Heart left ventricle (tissue), 16 donors: Measurements from ENCODE around the gene WBP2NL. TPM values are rescaled to one million over a fixed set of nuclear protein-coding genes. Genes with fewer than 3 reads are reported as not detected.

Experiments
- ATAC-seq, 4 donors: fragments of 200-7000 bp; cut with Tn5 transposase; one replicate each; pipeline ENCODE4 v1.9.1; 2020 to 2022; ENCODE audit warnings: moderate library complexity in 4 of 4, mild to moderate bottlenecking in 3 of 4, moderate number of reproducible peaks in 1 of 4
- DNase-seq, 5 donors: peaks; one replicate each; pipeline ENCODE4 v3.0.0-alpha.2; 2020
- H3K27ac ChIP-seq, 12 donors: fragments of 200-600 bp; sonication (generic) in 4 of 12; one replicate each; pipeline versions ENCODE4 v1.5.0 to v1.8.0; 2016 to 2022; ENCODE audit warnings: mild to moderate bottlenecking in 2 of 12
- H3K27me3 ChIP-seq, 9 donors: fragments of 200-600 bp; sonication (generic) in 2 of 9; one replicate each; pipeline versions ENCODE4 v1.5.1 to v1.8.0; 2016 to 2022; ENCODE audit warnings: mild to moderate bottlenecking in 3 of 9
- H3K36me3 ChIP-seq, 9 donors: fragments of 200-600 bp; sonication (generic) in 2 of 9; one replicate each; pipeline versions ENCODE4 v1.5.0 to v1.8.0; 2018 to 2022; ENCODE audit warnings: mild to moderate bottlenecking in 2 of 9
- H3K4me1 ChIP-seq, 12 donors: fragments of 200-600 bp; sonication (generic) in 4 of 12; one replicate each; pipeline versions ENCODE4 v1.5.0 to v1.8.0; 2016 to 2022; ENCODE audit warnings: mild to moderate bottlenecking in 3 of 12
- H3K4me3 ChIP-seq, 12 donors: fragments of 200-600 bp; sonication (generic) in 4 of 12; one replicate each; pipeline versions ENCODE4 v1.5.0 to v1.8.0; 2017 to 2022; ENCODE audit warnings: mild to moderate bottlenecking in 9 of 12, moderate library complexity in 4 of 12
- H3K9me3 ChIP-seq, 12 donors: fragments of 200-600 bp; sonication (generic) in 4 of 12; one replicate each; pipeline versions ENCODE4 v1.5.0 to v1.8.0; 2016 to 2022; ENCODE audit warnings: mild to moderate bottlenecking in 1 of 12
- POLR2A ChIP-seq, 2 donors: fragments of 450-650 bp; IDR thresholded peaks; one replicate each; pipeline ENCODE4 v1.6.1; 2017; ENCODE audit warnings: antibody characterized with exemption in 2 of 2, mild to moderate bottlenecking in 2 of 2, moderate library complexity in 2 of 2
- WGBS, 4 donors: extraction: QIAGEN DNeasy Blood & Tissue Kit in 2 of 4; methylation state at CpG; one replicate each; pipeline versions ENCODE4 v1.1.5 to v1.1.7; 2013 to 2018; 5-methylcytosine and 5-hydroxymethylcytosine counted together
- intact Hi-C, 10 donors: fragments of 100-400 bp; cut with DNase I; formaldehyde crosslinking; loops; one replicate each; pipeline versions ENCODE4 v1.11.1 to v1.14.2; 2022
- polyA plus RNA-seq, 2 donors: library from polyadenylated mRNA; stranded (reverse); fragments of 200-250 nt; gene quantifications; one replicate each; pipeline ENCODE4 v1.2.3, GENCODE V29; 2013
- total RNA-seq, 9 donors: library from RNA; depleted of rRNA in 2 of 9; stranded (reverse); fragments of >200 nt in 2 of 9; fragmentation: NEBNext Ultra II Directional in 3 of 9; extraction: Animal tissue kit (Norgen Biotek cat#: 25700) in 3 of 9; gene quantifications; one replicate each; pipeline versions ENCODE4 v1.1.0 to v1.2.4, GENCODE V29; 2016 to 2023
- TF ChIP-seq, protein P1 (sequence below), 12 donors: fragments of 200-600 bp; sonication (generic) in 4 of 12; IDR thresholded peaks; one replicate each; pipeline versions ENCODE4 v1.5.0 to v1.8.0; 2018 to 2022; ENCODE audit warnings: antibody characterized with exemption in 12 of 12, mild to moderate bottlenecking in 5 of 12
- donor health status: ischemic (EF 13 %, LVEDD 7.1; RV severe dilation, severe dysfunction).
- donor health status: healthy with polysubstance abuse.
- donor health status: DM: no; HTN: yes; CAD: no.
- donor health status: DM: no; HTN: no; CAD: no.
- donor health status: ischemic (EF 25% LVEDD 6.9; RV normal size, moderate dysfunction).
- donor health status: ischemic (EF 25% LVEDD 5.7; RV mildly dilated, moderate dysfunction).
- donor health status: healthy.
- donor health status: DM: yes; HTN: yes; CAD: no.
- donor health status: ischemic (EF 35%, LVEDD 5.7; RV mildly dilated, moderate dysfunction).
- donor health status: nonischemic (EF 11% LVEDD 7.7; RV severe dilation, severe dysfunction).
- donor health status: DM: yes; HTN: yes; CAD: no.
- donor health status: PGD.
- donor health status: ischemic (EF 29% LVEDD 5.4; RV normal size, mild dysfunction).
- donor health status: nonischemic (EF 23%, LVEDD 6.1; RV moderate dilation, normal function).

Gene WBP2NL
- total and polyA plus RNA-seq, 11 donors, result 0.11 to 1.1 (median 0.38) TPM; not detected in 1

GRCh38 chr22:42007922-42008321 lies 9.3 kb downstream of the WBP2NL start:
- Histone ChIP-seq H3K27ac (no peak overlapping the region), H3K27me3 (no peaks in the 10 kb centered on the region), H3K36me3 (no peaks in the 10 kb centered on the region), H3K4me3 (no peak overlapping the region), H3K9me3 (peaks cover 0 to 36% (median 17%) of the 10 kb centered on the region in 12 donors), H3K4me1 (no peaks in the 10 kb centered on the region)
- no peak for TF ChIP-seq POLR2A (IDR thresholded peaks at IDR 0.05)
- 61 to 79% (median 74%) methylated on average over 4 of the region's 4 CpGs for WGBS, 4 donors
- intact Hi-C loops, result loop anchor here in 1 of 10 donors (10.0 kb wide), 1 partner anchor 57 kb away; no protein-coding TSS in a partner anchor
- ATAC-seq (no peak), DNase-seq (no peak)

GRCh38 chr22:42010778-42011177 lies 12.2 kb downstream of the WBP2NL start:
- no peaks in the 10 kb centered on the region for H3K27me3 ChIP-seq
- WGBS, 4 donors, result 90 to 95% (median 94%) methylated on average over 7 of the region's 7 CpGs
- H3K4me1 ChIP-seq, result no peaks in the 10 kb centered on the region
- intact Hi-C loops, result no loop called here
- TF ChIP-seq POLR2A (IDR thresholded peaks at IDR 0.05), result no peak
- TF ChIP-seq, protein P1, sequence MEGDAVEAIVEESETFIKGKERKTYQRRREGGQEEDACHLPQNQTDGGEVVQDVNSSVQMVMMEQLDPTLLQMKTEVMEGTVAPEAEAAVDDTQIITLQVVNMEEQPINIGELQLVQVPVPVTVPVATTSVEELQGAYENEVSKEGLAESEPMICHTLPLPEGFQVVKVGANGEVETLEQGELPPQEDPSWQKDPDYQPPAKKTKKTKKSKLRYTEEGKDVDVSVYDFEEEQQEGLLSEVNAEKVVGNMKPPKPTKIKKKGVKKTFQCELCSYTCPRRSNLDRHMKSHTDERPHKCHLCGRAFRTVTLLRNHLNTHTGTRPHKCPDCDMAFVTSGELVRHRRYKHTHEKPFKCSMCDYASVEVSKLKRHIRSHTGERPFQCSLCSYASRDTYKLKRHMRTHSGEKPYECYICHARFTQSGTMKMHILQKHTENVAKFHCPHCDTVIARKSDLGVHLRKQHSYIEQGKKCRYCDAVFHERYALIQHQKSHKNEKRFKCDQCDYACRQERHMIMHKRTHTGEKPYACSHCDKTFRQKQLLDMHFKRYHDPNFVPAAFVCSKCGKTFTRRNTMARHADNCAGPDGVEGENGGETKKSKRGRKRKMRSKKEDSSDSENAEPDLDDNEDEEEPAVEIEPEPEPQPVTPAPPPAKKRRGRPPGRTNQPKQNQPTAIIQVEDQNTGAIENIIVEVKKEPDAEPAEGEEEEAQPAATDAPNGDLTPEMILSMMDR (IDR thresholded peaks at IDR 0.05), result no peak
- no peak overlapping the region for H3K27ac ChIP-seq
- peaks cover 0 to 32% (median 17%) of the 10 kb centered on the region in 12 donors for H3K9me3 ChIP-seq
- no peaks in the 10 kb centered on the region for H3K36me3 ChIP-seq
- DNase-seq, result no peak
- H3K4me3 ChIP-seq, result no peak overlapping the region
- ATAC-seq, result no peak

DNA sequence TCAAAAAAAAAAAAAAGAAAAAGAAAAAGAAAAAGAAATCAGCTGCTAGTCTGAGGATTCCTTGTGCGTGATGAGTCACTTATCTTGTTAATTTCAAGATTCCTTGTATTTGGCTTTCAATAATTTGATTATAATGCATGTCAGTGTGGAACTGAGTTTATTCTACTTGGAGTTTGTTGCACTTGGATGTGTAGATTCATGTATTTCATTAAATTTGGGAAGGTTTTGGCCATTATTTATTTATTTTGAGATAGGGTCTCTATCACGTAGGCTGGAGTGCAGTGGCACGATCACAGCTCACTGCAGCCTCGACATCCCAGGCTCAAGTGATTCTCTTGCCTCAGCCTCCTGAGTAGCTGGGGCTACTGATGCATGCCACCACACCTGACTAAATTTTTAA lies 14.8 kb downstream of the WBP2NL start:
- Histone ChIP-seq H3K4me3 (no peak overlapping the region), H3K4me1 (no peaks in the 10 kb centered on the region), H3K27me3 (peaks cover 0 to 4% (median 0%) of the 10 kb centered on the region in 9 donors), H3K27ac (no peak overlapping the region), H3K9me3 (peaks cover 0 to 32% (median 17%) of the 10 kb centered on the region in 12 donors), H3K36me3 (no peaks in the 10 kb centered on the region)
- WGBS, 4 donors, result 66 to 88% (median 85%) methylated on average over 4 of the region's 4 CpGs
- DNase-seq (no peak), ATAC-seq (no peak)
- no peak for TF ChIP-seq POLR2A (IDR thresholded peaks at IDR 0.05)
- TF ChIP-seq, protein P1 (IDR thresholded peaks at IDR 0.05), result no peak
- intact Hi-C loops, result no loop called here

GRCh38 chr22:42016111-42016510 lies 17.5 kb downstream of the WBP2NL start:
- Histone ChIP-seq H3K27me3 (peaks cover 0 to 4% (median 0%) of the 10 kb centered on the region in 9 donors), H3K9me3 (peaks cover 0 to 10% (median 2%) of the 10 kb centered on the region in 12 donors), H3K36me3 (no peaks in the 10 kb centered on the region), H3K4me1 (no peaks in the 10 kb centered on the region), H3K27ac (no peak overlapping the region), H3K4me3 (no peak overlapping the region)
- TF ChIP-seq POLR2A (IDR thresholded peaks at IDR 0.05), result no peak
- TF ChIP-seq, protein P1 (IDR thresholded peaks at IDR 0.05), result no peak
- no peak for ATAC-seq
- intact Hi-C loops, result no loop called here
- 77 to 86% (median 82%) methylated on average over 10 of the region's 10 CpGs for WGBS, 4 donors
- DNase-seq, result no peak

DNA sequence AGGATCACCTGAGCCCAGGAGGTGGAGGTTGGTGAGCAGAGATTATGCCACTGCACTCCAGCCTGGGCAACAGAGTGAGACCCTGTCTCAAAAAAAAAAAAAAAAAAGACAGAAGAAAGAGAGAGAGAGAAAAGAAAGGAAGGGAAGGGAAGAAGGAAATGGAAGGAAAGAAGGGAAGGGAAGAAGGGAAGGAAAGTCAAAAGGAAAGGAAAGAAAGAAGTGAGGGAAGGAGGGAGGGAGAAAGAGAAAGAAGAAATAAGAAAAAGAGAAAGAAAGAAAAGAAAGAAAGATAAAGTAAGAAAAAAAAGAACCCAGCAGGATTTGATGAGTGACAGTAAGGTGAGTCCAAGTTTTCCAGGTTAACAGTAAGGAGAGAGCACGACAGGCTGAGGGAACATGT lies 19.6 kb downstream of the WBP2NL start:
- no peak overlapping the region for H3K4me3 ChIP-seq
- no peak overlapping the region for H3K27ac ChIP-seq
- H3K27me3 ChIP-seq, result peaks cover 0 to 4% (median 0%) of the 10 kb centered on the region in 9 donors
- H3K36me3 ChIP-seq, result no peaks in the 10 kb centered on the region
- peaks cover 0 to 4% (median 0%) of the 10 kb centered on the region in 12 donors for H3K9me3 ChIP-seq
- ATAC-seq, result no peak
- peaks cover 0 to 7% (median 0%) of the 10 kb centered on the region in 12 donors for H3K4me1 ChIP-seq
- no peak for DNase-seq
- 44 to 63% (median 51%) methylated on average over 1 of the region's 1 CpG for WGBS, 4 donors
- TF ChIP-seq, protein P1 (IDR thresholded peaks at IDR 0.05), result no peak
- no peak for TF ChIP-seq POLR2A (IDR thresholded peaks at IDR 0.05)
- intact Hi-C loops, result no loop called here
